H1 (cell line): Measurements from ENCODE around the gene VPS25. TPM values are rescaled to one million over a fixed set of nuclear protein-coding genes. Genes with fewer than 3 reads are reported as not detected.

Experiments used
- CTCF ChIA-PET: fragments of 300-600 bp; sonication (Branson Sonifier 250); formaldehyde crosslinking; loops from one replicate; lab custom pipeline; 2021; ENCODE audit not compliant: partially characterized antibody; lab: Charles Lee
- POLR2A ChIA-PET: fragments of 300-600 bp; sonication (Branson Sonifier 250); formaldehyde crosslinking; loops from one replicate; lab custom pipeline; 2021; ENCODE audit warnings: inconsistent platforms; ENCODE audit not compliant: partially characterized antibody; lab: Charles Lee
- DNase-seq, 2 experiments: peaks; one replicate each; pipeline versions ENCODE4 v3.0.0 to v3.0.0-alpha.2; 2010 to 2022; ENCODE audit warnings: low spot score in 2 of 2, low read depth in 1 of 2, mixed read lengths in 1 of 2
- FAIRE-seq: peaks from 2 replicates; lab custom pipeline; 2011; peaks lifted over from hg19 to GRCh38; lab: Jason Lieb, UNC
- H2AFZ ChIP-seq: 2 replicates; pipeline ENCODE4 v1.8.1; 2012; ENCODE audit warnings: low read length, inconsistent platforms
- H2AK5ac ChIP-seq: 2 replicates; pipeline ENCODE4 v1.6.1; 2013; ENCODE audit warnings: low read depth, low read length
- H2BK120ac ChIP-seq: replicated peaks from 2 replicates; pipeline ENCODE3; 2013; ENCODE audit warnings: low read depth, low read length, inconsistent platforms
- H2BK12ac ChIP-seq: 2 replicates; pipeline ENCODE4 v1.6.1; 2013; ENCODE audit warnings: low read depth, low read length
- H2BK15ac ChIP-seq: 2 replicates; pipeline ENCODE4 v1.6.1; 2013; ENCODE audit warnings: low read length
- H2BK20ac ChIP-seq: 2 replicates; pipeline ENCODE4 v1.6.1; 2013; ENCODE audit warnings: low read length
- H2BK5ac ChIP-seq: 2 replicates; pipeline ENCODE4 v1.6.1; 2013; ENCODE audit warnings: low read depth, low read length
- H3K14ac ChIP-seq: 2 replicates; pipeline ENCODE4 v1.6.1; 2013; ENCODE audit warnings: inconsistent platforms; ENCODE audit not compliant: insufficient read length
- H3K18ac ChIP-seq: 2 replicates; pipeline ENCODE4 v1.6.1; 2013; ENCODE audit warnings: low read length; ENCODE audit errors: extremely low read depth
- H3K23ac ChIP-seq: 2 replicates; pipeline ENCODE4 v1.6.1; 2013; ENCODE audit warnings: inconsistent platforms; ENCODE audit not compliant: insufficient read length
- H3K23me2 ChIP-seq: 2 replicates; pipeline ENCODE4 v1.6.1; 2013; ENCODE audit warnings: low read depth, low read length
- H3K27ac ChIP-seq: 2 replicates; pipeline ENCODE4 v1.6.1; 2011; ENCODE audit warnings: low read depth, low read length, inconsistent platforms
- H3K27me3 ChIP-seq, 4 experiments: replicated peaks in 1 of 4; 1 replicate in 1 of 4; 2 replicates in 3 of 4; pipeline versions ENCODE4 v1.6.1 to v1.8.1; 2011 to 2013; ENCODE audit warnings: low read length in 3 of 4, mild to moderate bottlenecking in 3 of 4, inconsistent platforms in 2 of 4, mixed read lengths in 2 of 4, moderate library complexity in 1 of 4; ENCODE audit not compliant: control insufficient read depth in 3 of 4, insufficient read depth in 3 of 4; ENCODE audit errors: extremely low read depth in 1 of 4
- H3K36me3 ChIP-seq, 4 experiments: 2 replicates each; pipeline versions ENCODE4 v1.6.1 to v1.8.1; 2011 to 2013; ENCODE audit warnings: mild to moderate bottlenecking in 4 of 4, low read length in 3 of 4, moderate library complexity in 2 of 4, control low read depth in 1 of 4, inconsistent platforms in 1 of 4; ENCODE audit not compliant: insufficient read depth in 4 of 4, control insufficient read depth in 2 of 4
- H3K4ac ChIP-seq: replicated peaks from 2 replicates; pipeline ENCODE3; 2013; ENCODE audit warnings: low read length, low read depth, mixed read lengths, inconsistent platforms; ENCODE audit not compliant: insufficient read length
- H3K4me1 ChIP-seq, 4 experiments: replicated peaks in 1 of 4; 1 replicate in 1 of 4; 2 replicates in 3 of 4; pipeline versions ENCODE4 v1.6.1 to v1.8.1; 2011 to 2013; ENCODE audit warnings: low read length in 3 of 4, inconsistent platforms in 2 of 4, mixed read lengths in 1 of 4; ENCODE audit not compliant: insufficient read depth in 4 of 4, control insufficient read depth in 3 of 4
- H3K4me2 ChIP-seq, 2 experiments: 2 replicates each; pipeline versions ENCODE4 v1.6.1 to v1.8.1; 2011 to 2013; ENCODE audit warnings: low read depth in 2 of 2, low read length in 2 of 2, control low read depth in 1 of 2, inconsistent platforms in 1 of 2, mild to moderate bottlenecking in 1 of 2; ENCODE audit not compliant: insufficient read depth in 1 of 2
- H3K4me3 ChIP-seq, 4 experiments: fragments of 200-600, 300-600 bp in 1 of 4; sonication (generic), shearing (Covaris generic), sonication (Bioruptor Twin) in 1 of 4; 2 replicates each; pipeline versions ENCODE4 v1.5.1 to v1.8.1; 2011 to 2016; ENCODE audit warnings: low read length in 4 of 4, low read depth in 3 of 4, control low read depth in 2 of 4, inconsistent platforms in 2 of 4, mild to moderate bottlenecking in 2 of 4, mixed read lengths in 1 of 4, moderate library complexity in 1 of 4; ENCODE audit not compliant: insufficient read depth in 2 of 4; ENCODE audit errors: extremely low read depth in 1 of 4
- H3K56ac ChIP-seq: replicated peaks from 2 replicates; pipeline ENCODE3; 2013; ENCODE audit warnings: low read depth, mild to moderate bottlenecking, mixed read lengths, low read length, inconsistent platforms; ENCODE audit not compliant: insufficient read length
- H3K79me1 ChIP-seq: 2 replicates; pipeline ENCODE4 v1.6.1; 2013; ENCODE audit warnings: low read depth, low read length, control low read depth
- H3K79me2 ChIP-seq, 2 experiments: 2 replicates each; pipeline versions ENCODE4 v1.6.1 to v1.8.1; 2012 to 2013; ENCODE audit warnings: low read length in 2 of 2, mild to moderate bottlenecking in 2 of 2, inconsistent platforms in 1 of 2; ENCODE audit not compliant: insufficient read depth in 2 of 2, control insufficient read depth in 1 of 2
- H3K9ac ChIP-seq, 4 experiments: replicated peaks in 1 of 4; 1 replicate in 1 of 4; 2 replicates in 3 of 4; pipeline versions ENCODE4 v1.6.1 to v1.8.1; 2011 to 2013; ENCODE audit warnings: low read depth in 3 of 4, low read length in 3 of 4, control low read depth in 2 of 4, mild to moderate bottlenecking in 2 of 4, moderate library complexity in 2 of 4, inconsistent platforms in 1 of 4; ENCODE audit errors: extremely low read depth in 1 of 4
- H3K9me3 ChIP-seq, 2 experiments: 2 replicates each; pipeline versions ENCODE4 v1.6.1 to v1.8.1; 2012 to 2013; ENCODE audit warnings: mild to moderate bottlenecking in 2 of 2, moderate library complexity in 2 of 2, control low read depth in 1 of 2, inconsistent platforms in 1 of 2, low read depth in 1 of 2, low read length in 1 of 2, mixed read lengths in 1 of 2; ENCODE audit not compliant: insufficient read depth in 2 of 2
- H4K20me1 ChIP-seq, 2 experiments: replicated peaks in 1 of 2; 2 replicates each; pipeline versions ENCODE3 to v1.8.1; 2011 to 2013; ENCODE audit warnings: inconsistent platforms in 2 of 2, low read length in 2 of 2, mild to moderate bottlenecking in 1 of 2; ENCODE audit not compliant: insufficient read depth in 2 of 2, control insufficient read depth in 1 of 2
- H4K5ac ChIP-seq: 2 replicates; pipeline ENCODE4 v1.6.1; 2013; ENCODE audit warnings: low read length, low read depth, mixed read lengths, inconsistent platforms; ENCODE audit not compliant: insufficient read length
- H4K8ac ChIP-seq: 2 replicates; pipeline ENCODE4 v1.8.0; 2013; ENCODE audit warnings: mild to moderate bottlenecking, moderate library complexity, low read length, inconsistent platforms; ENCODE audit not compliant: insufficient read depth; ENCODE audit errors: extremely low read depth
- H4K91ac ChIP-seq: replicated peaks from 2 replicates; pipeline ENCODE3; 2013; ENCODE audit warnings: low read length, mixed read lengths, inconsistent platforms; ENCODE audit not compliant: insufficient read length
- BCL11A ChIP-seq, 2 experiments: IDR thresholded peaks; one replicate each; pipeline ENCODE4 v1.6.1; 2011; ENCODE audit warnings: low read depth in 2 of 2, low read length in 2 of 2, mild to moderate bottlenecking in 2 of 2
- EP300 ChIP-seq, 2 experiments: IDR thresholded peaks; 1 replicate in 1 of 2; 2 replicates in 1 of 2; pipeline ENCODE4 v1.6.1; 2011 to 2012; ENCODE audit warnings: low read depth in 2 of 2, low read length in 2 of 2, mild to moderate bottlenecking in 2 of 2, borderline replicate concordance in 1 of 2, inconsistent platforms in 1 of 2, moderate library complexity in 1 of 2
- EZH2 ChIP-seq: fragments of 200-600 bp; sonication (generic); IDR thresholded peaks from 2 replicates; pipeline ENCODE4 v1.7.1; 2012; ENCODE audit warnings: low read depth, mild to moderate bottlenecking, moderate library complexity, low read length, inconsistent platforms; ENCODE audit not compliant: severe bottlenecking
- FOSL1 ChIP-seq: IDR thresholded peaks from 2 replicates; pipeline ENCODE4 v1.6.1; 2011; ENCODE audit warnings: mild to moderate bottlenecking, low read depth, low read length, moderate library complexity; ENCODE audit not compliant: insufficient read depth
- KDM4A ChIP-seq: IDR thresholded peaks from one replicate; pipeline ENCODE4 v1.7.1; 2012; ENCODE audit warnings: low read depth, mild to moderate bottlenecking, moderate library complexity, low read length, inconsistent platforms; ENCODE audit not compliant: severe bottlenecking
- NANOG ChIP-seq: IDR thresholded peaks from 2 replicates; pipeline ENCODE4 v1.6.1; 2011; ENCODE audit warnings: low read length, low read depth, mild to moderate bottlenecking, inconsistent platforms; ENCODE audit not compliant: insufficient read depth, poor library complexity, severe bottlenecking
- POLR2A ChIP-seq, 2 experiments: IDR thresholded peaks; 1 replicate in 1 of 2; 2 replicates in 1 of 2; pipeline ENCODE4 v1.6.1; 2011; ENCODE audit warnings: low read depth in 2 of 2, low read length in 2 of 2, mild to moderate bottlenecking in 2 of 2; ENCODE audit errors: control extremely low read depth in 1 of 2
- RAD21 ChIP-seq, 2 experiments: IDR thresholded peaks in 1 of 2; conservative IDR thresholded peaks in 1 of 2; 2 replicates each; pipeline ENCODE4 v1.6.1; 2011; ENCODE audit warnings: low read depth in 2 of 2, low read length in 2 of 2, improper control_type of control experiment in 1 of 2, inconsistent platforms in 1 of 2, mild to moderate bottlenecking in 1 of 2, moderate library complexity in 1 of 2
- SP1 ChIP-seq: IDR thresholded peaks from 2 replicates; pipeline ENCODE4 v1.6.1; 2011; ENCODE audit warnings: low read depth, low read length
- WGBS, 2 experiments: shearing (Covaris generic) in 1 of 2; methylation state at CpG; one replicate each; pipeline versions ENCODE4 v1.1.6 to v1.1.7; 2013 to 2015; ENCODE audit warnings: low lambda C conversion rate in 2 of 2, mixed read lengths in 2 of 2, inconsistent platforms in 1 of 2, low coverage in 1 of 2, missing lambda C conversion rate in 1 of 2; ENCODE audit not compliant: insufficient replicate concordance in 2 of 2, insufficient coverage in 1 of 2, insufficient read length in 1 of 2; ENCODE audit errors: extremely low coverage in 1 of 2, missing lambda C conversion rate in 1 of 2; 5-methylcytosine and 5-hydroxymethylcytosine counted together
- polyA plus RNA-seq, 7 experiments: library from polyadenylated mRNA; depleted of rRNA in 3 of 7; stranded (reverse) in 5 of 7; unstranded in 2 of 7; fragments of >200 nt in 5 of 7; fragments of 200-250 nt in 2 of 7; gene quantifications; 1 replicate in 5 of 7; 2 replicates in 1 of 7; 4 replicates in 1 of 7; pipeline versions ENCODE4 v1.2.1 to v1.2.3, GENCODE V29; 2011 to 2013; ENCODE audit warnings: missing spikeins in 2 of 7, mixed read lengths in 2 of 7
- total RNA-seq: library from RNA; stranded (reverse); fragmentation: NEBNext Ultra II Directional; extraction: Animal tissue kit (Norgen Biotek cat#: 25700); gene quantifications from 2 replicates; pipeline ENCODE4 v1.2.1, GENCODE V29; 2021
- TF ChIP-seq, protein P1 (sequence below), 3 experiments: IDR thresholded peaks; 1 replicate in 2 of 3; 2 replicates in 1 of 3; pipeline versions ENCODE4 v1.5.1 to v1.6.1; 2011; ENCODE audit warnings: low read length in 3 of 3, mild to moderate bottlenecking in 3 of 3, inconsistent platforms in 2 of 3, low read depth in 1 of 3, moderate library complexity in 1 of 3; ENCODE audit not compliant: insufficient read depth in 1 of 3; ENCODE audit errors: control extremely low read depth in 1 of 3

Gene VPS25
- total and polyA plus RNA-seq, 2 of the 8 experiments (the other 6 are each of a cell fraction or from before 2014, with no cell fraction given), result 88.2 to 188 TPM

- no peak overlapping the region for H2BK12ac ChIP-seq
- POLR2A ChIA-PET, result no interaction called here
- H2AK5ac ChIP-seq, result no peak overlapping the region
- no peak overlapping the region for H4K5ac ChIP-seq
- H3K36me3 ChIP-seq, result peaks cover 7 to 23% (median 14%) of the 10 kb centered on the region in 4 experiments; a peak in 6 of 8 replicates
- DNase-seq (no peak), FAIRE-seq (no peak)
- no peak overlapping the region for H3K27ac ChIP-seq
- H3K4me1 ChIP-seq, result peaks cover 0 to 4% (median 3%) of the 10 kb centered on the region in 4 experiments; a peak in 3 of 7 replicates
- no peak overlapping the region for H3K4me3 ChIP-seq
- H2BK20ac ChIP-seq, result no peak overlapping the region
- no peak overlapping the region for H2BK120ac ChIP-seq
- no peak overlapping the region for H3K4me2 ChIP-seq
- no peaks in the 10 kb centered on the region for H4K20me1 ChIP-seq
- no peaks in the 10 kb centered on the region for H3K9me3 ChIP-seq
- no peak overlapping the region for H2AFZ ChIP-seq
- no peak overlapping the region for H3K4ac ChIP-seq
- H4K8ac ChIP-seq, result no peak overlapping the region
- no peak overlapping the region for H3K9ac ChIP-seq
- CTCF ChIA-PET, result no interaction called here
- H2BK5ac ChIP-seq, result no peak overlapping the region
- H3K56ac ChIP-seq, result no peak overlapping the region
- no peaks in the 10 kb centered on the region for H3K79me2 ChIP-seq
- no peak overlapping the region for H3K14ac ChIP-seq
- H3K23me2 ChIP-seq, result peaks cover 10% of the 10 kb centered on the region; the same call in 1 of the 2 replicates
- no peak overlapping the region for H4K91ac ChIP-seq
- TF ChIP-seq NANOG (no peak), RAD21 (IDR thresholded peaks at IDR 0.05 in 1 of 2, conservative IDR thresholded peaks at IDR 0.05 in 1 of 2; ENCODE audit: low read depth in 2 of 2, low read length in 2 of 2) (no peak), POLR2A (IDR thresholded peaks at IDR 0.05; ENCODE audit: control extremely low read depth in 1 of 2, low read depth in 2 of 2, low read length in 2 of 2) (no peak), BCL11A (IDR thresholded peaks at IDR 0.05; ENCODE audit: low read depth in 2 of 2, low read length in 2 of 2) (no peak), FOSL1 (no peak), EZH2 (no peak), SP1 (no peak), EP300 (IDR thresholded peaks at IDR 0.05; ENCODE audit: borderline replicate concordance in 1 of 2, low read depth in 2 of 2, low read length in 2 of 2) (no peak), KDM4A (no peak)
- TF ChIP-seq, protein P1, sequence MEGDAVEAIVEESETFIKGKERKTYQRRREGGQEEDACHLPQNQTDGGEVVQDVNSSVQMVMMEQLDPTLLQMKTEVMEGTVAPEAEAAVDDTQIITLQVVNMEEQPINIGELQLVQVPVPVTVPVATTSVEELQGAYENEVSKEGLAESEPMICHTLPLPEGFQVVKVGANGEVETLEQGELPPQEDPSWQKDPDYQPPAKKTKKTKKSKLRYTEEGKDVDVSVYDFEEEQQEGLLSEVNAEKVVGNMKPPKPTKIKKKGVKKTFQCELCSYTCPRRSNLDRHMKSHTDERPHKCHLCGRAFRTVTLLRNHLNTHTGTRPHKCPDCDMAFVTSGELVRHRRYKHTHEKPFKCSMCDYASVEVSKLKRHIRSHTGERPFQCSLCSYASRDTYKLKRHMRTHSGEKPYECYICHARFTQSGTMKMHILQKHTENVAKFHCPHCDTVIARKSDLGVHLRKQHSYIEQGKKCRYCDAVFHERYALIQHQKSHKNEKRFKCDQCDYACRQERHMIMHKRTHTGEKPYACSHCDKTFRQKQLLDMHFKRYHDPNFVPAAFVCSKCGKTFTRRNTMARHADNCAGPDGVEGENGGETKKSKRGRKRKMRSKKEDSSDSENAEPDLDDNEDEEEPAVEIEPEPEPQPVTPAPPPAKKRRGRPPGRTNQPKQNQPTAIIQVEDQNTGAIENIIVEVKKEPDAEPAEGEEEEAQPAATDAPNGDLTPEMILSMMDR (IDR thresholded peaks at IDR 0.05; ENCODE audit: control extremely low read depth in 1 of 3, insufficient read depth in 1 of 3, low read depth in 1 of 3, low read length in 3 of 3), result no peak
- TF ChIP-seq, all 59 proteins: peak for 0
- WGBS, 2 experiments, result 88% methylated on average over 3 of the region's 3 CpGs; no CpG with 5 or more reads in 1 of the 2 experiments
- Histone ChIP-seq H3K23ac (no peak overlapping the region), H3K18ac (no peak overlapping the region), H2BK15ac (no peak overlapping the region), H3K79me1 (0 out of 2 replicates have a peak, but pooled peaks cover 4% of the 10 kb centered on the region), H3K27me3 (peaks cover 0 to under 1% (median 0%) of the 10 kb centered on the region in 4 experiments; a peak in 3 of 7 replicates)
These were observed 2.4 kb downstream of the VPS25 start for GRCh38 chr17:42775534-42776098.
